HepG2 (cell line): Measurements from ENCODE around the gene PGA3.

Experiments
- CCAR2 ChIP-seq: fragments of 200-400 bp; formaldehyde crosslinking; optimal IDR thresholded peaks from 2 replicates; pipeline ENCODE3; 2018; ENCODE audit warnings: low read depth, mild to moderate bottlenecking, low read length, moderate library complexity
- CTCF ChIP-seq: sonication (generic); formaldehyde crosslinking; IDR thresholded peaks from 2 replicates; pipeline ENCODE4 v1.5.0; 2020; ENCODE audit warnings: mild to moderate bottlenecking, missing genetic modification reagents, moderate library complexity
- EHMT2 ChIP-seq: fragments of 200-600 bp; sonication (generic); IDR thresholded peaks from 2 replicates; pipeline ENCODE4 v1.7.0; 2017; ENCODE audit warnings: antibody characterized with exemption, low read depth, low read length, borderline replicate concordance
- ELK4 ChIP-seq: sonication (generic); formaldehyde crosslinking; IDR thresholded peaks from 2 replicates; pipeline ENCODE4 v1.9.0; 2021; ENCODE audit warnings: missing genetic modification reagents, borderline replicate concordance
- PHF8 ChIP-seq: sonication (generic); formaldehyde crosslinking; IDR thresholded peaks from 2 replicates; pipeline ENCODE4 v1.5.0; 2020; ENCODE audit warnings: missing genetic modification reagents
- ZFP1 ChIP-seq: IDR thresholded peaks from 2 replicates; pipeline ENCODE4 v1.6.1; 2016
- ZNF792 ChIP-seq: IDR thresholded peaks from 2 replicates; pipeline ENCODE4 v1.6.1; 2016

- no peak for TF ChIP-seq CCAR2
- no peak for TF ChIP-seq ELK4 (CRISPR knock-in tag)
- no peak for TF ChIP-seq PHF8 (CRISPR knock-in tag)
- no peak for TF ChIP-seq EHMT2
- no peak for TF ChIP-seq ZNF792
- TF ChIP-seq CTCF (CRISPR knock-in tag), result no peak
- TF ChIP-seq ZFP1 (CRISPR knock-in tag), result no peak
These were observed 9.7 kb upstream of the PGA3 start for GRCh38 chr11:61193596-61193995.
